Measurements from ENCODE around the gene TOLLIP.
"Not testable (repeated sequence)": the region's sequence is repeated elsewhere in the genome, so short reads cannot be mapped to it uniquely, and the experiment has no call there.

The TOLLIP gene

DNA sequence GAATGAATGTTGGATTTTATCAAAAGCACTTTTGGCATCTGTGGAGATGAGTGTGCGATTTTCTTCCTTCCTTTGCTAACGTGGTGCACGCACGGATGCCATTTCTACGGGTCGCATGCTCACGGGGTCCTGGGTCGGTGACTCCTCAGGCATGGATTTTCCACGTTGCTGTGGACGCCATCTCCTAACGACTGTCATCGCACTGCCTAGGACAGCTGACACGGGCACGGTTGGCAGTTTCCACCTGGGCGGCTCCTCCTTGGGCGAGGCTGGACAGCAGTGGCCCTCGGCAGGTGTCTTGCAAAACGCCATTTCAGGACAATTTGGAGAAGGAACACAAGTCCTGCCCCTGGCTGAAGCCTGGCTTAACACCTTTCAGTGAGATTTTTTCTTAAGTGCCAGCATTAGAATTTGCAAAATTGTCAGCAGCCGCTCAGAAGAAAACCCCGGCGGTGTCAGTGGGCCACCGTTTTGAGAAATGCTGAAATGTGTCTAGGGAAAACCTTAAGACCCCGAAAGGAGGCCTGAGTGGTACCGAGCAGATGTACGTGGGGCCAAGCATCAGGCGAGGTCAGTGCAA lies 34.7 kb upstream of the TOLLIP start:
- DNase-seq (ENCODE audit: low read depth in 2 of 3, low spot score in 2 of 3) = no peak

DNA sequence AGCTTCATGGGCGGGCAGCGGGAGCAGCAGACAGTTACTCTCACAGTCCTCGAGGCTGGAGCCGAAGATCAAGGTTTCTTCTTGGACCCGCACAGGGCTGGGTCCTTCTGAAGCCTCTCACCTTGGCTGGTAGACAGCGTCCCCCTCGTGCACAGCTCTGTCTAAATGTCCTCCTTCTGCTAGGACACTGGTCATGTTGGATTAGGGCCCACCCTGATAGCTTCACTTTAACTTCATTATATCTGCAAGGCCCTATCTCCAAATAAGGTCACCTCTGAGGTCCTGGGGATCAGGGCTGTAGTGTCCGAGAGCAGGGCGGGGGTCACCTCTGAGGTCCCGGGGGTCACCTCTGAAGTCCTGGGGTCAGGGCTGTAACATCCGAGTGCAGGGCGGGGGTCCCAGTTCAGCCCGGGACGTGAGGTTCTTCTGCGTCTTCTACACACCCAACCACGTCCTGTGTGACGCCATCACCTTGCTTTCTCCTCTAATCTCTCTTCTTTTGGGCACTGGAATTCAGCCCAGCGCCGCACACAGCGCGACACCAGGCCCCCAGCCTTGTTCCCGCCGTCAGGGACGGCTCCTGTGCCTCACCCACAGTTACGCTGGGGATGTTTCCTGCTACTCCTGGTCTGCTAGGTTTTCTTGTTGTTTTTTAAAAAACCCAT lies 34.1 kb upstream of the TOLLIP start:
- DNase-seq (ENCODE audit: low read depth in 2 of 3, low spot score in 2 of 3) = no peak

DNA sequence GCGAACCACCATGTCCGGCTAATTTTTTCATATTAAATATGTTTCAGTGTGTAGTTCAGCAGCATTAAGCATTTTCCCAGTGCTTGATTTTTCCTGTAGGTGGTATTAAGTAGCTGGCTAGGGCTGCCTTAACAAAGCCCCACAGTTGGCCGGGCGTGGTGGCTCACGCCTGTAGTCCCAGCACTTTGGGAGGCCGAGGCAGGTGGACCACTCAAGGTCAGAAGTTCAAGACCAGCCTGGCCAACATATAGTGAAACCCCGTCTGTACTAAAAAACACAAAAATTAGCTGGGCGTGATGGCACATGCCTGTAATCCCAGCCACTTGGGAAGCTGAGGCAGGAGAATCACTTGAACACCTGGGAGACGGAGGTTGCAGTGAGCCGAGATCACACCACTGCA lies 33.5 kb upstream of the TOLLIP start:
- no peak for DNase-seq (ENCODE audit: low read depth in 2 of 3, low spot score in 2 of 3)

DNA sequence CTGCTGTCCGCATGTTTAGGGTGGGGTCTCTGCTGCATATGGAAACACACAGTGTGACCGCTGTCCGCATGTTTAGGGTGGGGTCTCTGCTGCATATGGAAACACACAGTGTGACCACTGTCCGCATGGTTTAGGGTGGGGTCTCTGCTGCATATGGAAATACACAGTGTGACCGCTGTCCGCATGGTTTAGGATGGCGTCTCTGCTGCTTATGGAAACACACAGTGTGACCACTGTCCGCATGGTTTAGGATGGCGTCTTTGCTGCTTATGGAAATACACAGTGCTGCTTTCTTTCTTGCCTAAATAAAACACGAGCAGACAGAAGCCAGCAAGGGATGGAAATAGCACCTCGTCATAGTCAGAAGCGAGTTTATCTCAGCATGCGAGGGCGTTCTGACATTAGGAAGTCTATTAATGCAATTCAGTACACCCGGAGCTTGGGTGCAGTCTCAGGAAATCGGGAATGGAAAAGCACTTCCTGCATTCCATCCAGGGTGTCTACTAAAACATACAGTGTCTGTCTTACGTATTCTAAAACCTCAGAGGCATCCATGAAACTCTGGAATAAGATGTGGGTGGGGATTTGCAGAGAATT lies 32.6 kb upstream of the TOLLIP start:
- DNase-seq (ENCODE audit: low read depth in 2 of 3, low spot score in 2 of 3) = no peak

DNA sequence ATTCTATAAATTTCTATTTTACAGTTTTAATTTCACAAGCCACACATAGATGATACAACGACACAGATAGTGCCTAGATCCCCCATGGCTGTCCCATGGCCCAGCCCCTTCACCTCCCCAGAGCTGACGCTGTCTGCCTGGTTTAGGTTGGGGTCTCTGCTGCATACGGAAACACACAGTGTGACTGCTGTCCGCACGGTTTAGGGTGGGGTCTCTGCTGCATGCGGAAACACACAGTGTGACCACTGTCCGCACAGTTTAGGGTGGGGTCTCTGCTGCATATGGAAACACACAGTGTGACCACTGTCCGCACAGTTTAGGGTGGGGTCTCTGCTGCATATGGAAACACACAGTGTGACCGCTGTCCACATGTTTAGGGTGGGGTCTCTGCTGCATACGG lies 31.8 kb upstream of the TOLLIP start:
- DNase-seq (ENCODE audit: low read depth in 2 of 3, low spot score in 2 of 3) = not testable (repeated sequence)

DNA sequence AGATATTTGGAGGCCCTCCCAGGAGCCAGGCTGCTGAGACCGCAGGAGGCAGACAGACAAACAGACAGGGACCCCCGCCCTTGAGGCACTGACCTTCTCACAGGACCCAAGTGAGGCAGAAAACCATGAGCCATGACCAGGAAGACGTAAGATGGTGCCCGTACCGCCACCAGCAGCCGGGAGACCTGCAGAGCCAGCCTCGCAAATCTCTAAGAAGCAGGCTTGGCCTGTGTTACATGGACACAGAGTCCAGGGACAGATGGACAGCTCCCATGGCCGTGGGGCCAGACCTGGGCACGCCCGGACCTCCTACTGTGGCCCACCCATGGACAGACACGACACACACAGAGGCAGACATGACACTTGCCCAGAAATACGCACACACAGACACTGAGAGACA lies 30.7 kb upstream of the TOLLIP start:
- DNase-seq (ENCODE audit: low read depth in 2 of 3, low spot score in 2 of 3) = no peak

DNA sequence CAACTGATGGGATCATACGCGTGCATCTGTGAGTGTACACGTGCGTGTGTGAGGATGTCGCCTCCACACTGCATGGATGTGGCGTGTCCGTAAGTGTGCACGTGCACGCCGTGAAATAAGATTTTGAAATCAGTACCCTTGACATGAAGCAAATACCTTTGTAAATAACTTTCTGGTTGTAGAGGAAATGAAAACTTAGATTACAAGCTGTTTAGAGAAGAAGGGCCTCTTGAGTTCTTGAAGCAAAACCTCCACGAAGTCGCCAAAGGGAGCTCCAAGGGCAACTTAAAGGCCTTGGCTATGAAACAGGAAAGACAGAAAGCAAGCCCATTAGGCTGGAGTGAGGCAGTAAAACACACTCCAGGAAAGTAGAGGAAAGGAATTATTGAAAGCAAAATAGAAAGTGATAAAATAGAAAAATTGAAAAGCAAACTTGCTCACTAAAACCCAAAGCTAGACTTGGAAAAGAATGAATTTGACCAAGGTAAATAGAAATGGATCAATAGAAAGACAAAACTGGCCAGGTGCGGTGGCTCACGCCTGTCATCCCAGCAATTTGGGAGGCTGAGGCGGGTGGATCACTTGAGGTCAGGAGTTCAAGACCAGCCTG lies 29.7 kb upstream of the TOLLIP start:
- no peak for DNase-seq (ENCODE audit: low read depth in 2 of 3, low spot score in 2 of 3)

DNA sequence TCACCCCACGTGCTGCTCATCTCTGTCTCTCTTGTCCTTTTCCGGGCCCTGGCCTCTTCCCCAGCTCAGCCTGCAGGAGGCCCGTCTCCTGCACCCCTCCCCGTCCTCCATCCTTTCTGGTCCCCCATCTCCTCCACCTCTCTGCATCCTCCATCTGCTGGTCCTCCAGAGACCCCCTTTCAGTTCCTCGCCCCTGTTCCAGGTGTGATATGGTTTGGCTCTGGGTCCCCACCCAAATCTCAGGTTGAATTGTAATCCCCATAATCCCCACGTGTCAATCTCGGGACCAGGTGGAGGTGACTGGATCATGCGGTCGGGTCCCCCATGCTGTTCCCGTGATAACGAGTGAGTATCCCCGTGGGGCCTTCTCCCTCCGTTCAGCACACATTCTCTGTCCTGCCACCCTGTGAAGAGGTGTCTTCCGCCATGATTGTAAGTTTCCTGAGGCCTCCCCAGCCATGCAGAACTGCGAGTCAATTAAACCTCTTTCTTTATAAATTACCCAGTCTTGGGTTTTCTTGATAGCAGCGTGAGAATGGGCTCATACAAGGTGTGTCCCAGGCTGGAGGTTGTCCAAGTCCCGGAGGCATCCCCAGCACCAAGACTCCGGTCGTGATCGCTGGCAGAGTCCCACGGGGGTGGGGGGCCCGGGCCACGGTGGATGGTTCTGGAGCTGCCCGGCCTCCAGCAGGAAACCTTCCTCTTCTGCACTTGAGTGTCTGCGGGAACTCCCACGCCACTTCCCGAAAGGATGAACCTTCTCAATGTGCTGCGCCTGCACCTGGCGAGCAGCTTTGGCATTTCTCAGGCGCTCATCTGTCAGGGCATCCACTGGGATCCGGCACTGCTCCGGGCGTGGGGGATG lies 29.0 kb upstream of the TOLLIP start:
- no peak for DNase-seq (ENCODE audit: low read depth in 2 of 3, low spot score in 2 of 3)

DNA sequence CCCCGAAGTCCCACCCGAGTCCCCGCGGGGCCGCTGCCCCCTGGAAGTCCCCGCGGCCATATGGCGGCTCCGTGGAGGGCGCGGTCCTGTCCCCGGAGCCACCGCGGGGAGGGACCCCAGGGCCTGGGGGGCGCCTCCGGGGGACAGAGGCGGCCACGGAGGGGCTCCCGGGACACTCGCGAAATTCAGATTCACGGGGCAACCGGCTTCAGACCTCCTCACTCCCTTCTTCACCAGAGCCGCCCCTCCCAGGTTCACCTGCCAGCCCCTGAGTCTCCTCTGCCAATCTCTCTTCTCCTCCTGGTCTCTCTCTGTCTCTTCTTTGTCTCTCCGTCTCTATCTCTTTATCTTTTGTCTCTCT lies 28.2 kb upstream of the TOLLIP start:
- no peak for DNase-seq (ENCODE audit: low read depth in 2 of 3, low spot score in 2 of 3)

DNA sequence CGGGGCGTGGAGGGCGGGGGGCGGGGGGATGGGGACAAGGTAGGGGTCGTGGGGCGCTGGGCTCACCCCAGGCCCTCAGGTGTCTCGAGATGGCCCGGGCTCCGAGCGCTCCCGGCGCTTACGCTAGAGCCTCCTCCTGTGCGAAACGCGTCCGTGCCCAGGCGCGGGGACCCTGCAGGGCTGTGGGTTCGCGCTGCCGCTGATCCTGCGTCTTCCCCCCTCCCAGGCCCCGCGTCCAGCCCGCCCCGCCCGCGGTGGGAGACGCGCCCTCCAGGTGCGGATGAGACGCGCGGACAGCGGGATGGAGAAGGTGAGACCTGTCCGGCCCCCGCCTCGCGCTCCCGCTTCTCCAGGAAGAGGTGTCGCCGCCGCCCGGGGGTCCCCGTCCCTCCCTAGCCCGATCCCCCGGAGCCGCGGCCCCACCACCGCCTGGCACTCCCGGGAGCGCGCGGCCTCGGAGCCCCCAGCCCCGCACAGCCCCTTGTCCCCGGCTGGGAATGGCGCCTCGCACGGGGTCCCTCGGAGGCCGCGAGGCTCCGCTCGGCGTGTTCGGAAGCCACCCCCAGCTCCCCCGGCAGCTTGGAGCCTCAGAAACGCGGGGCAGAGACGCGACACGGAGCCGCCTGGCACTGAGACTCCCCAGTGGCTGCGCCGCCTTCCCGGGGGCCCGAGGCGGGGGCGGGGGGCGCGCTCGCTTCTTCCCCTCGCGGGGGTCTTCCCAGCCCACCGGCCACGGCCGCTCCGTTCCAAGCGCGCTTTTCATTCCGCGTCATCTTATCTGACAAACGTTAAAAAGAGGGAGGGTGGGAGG lies 27.6 kb upstream of the TOLLIP start:
- no peak for DNase-seq (ENCODE audit: low read depth in 2 of 3, low spot score in 2 of 3)

DNA sequence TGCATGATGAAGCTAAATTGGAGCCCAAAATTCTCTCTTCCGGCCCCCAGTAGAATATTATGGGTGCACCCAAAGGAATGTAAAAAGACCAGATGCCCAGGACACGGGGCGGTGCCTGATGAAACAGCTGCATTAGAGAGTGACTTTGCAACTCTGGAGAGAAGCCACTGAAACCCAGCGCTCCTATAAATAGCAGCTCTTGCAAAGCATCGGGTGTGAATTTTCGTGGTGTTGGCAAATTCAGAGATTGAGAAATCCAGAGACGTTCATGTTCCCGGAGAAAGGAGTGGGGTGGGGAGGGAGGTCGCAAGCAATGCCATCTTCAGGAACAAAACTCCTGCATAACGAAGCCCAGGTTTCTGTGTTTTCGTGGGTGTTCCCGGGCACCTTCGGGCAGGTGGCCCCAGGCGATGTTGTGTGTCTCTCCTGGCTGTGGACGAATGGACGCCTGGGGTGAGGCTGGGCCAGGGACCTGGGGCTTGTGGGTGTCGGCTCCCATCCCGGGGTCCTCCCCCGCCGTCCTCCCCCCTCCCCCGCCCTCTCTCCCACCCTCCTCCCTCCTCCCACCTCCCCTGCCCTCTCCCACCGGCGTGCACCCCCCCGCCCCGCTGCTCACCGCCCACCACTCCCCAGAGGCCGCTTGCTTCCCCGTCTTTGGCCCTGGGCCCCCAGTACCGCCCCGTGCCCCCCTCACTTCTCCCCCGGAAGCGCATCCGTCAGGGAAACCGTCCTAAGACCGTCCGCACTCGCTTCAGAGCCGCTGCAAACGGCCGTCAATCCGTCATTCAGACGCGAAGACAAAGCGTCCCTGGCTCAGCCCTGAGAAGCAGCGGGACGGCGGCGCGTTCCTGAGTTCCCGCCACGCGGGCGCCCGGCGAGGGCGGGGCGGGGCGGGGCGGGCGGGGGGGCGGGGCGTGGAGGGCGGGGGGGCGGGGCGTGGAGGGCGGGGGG lies 26.7 kb upstream of the TOLLIP start:
- DNase-seq (ENCODE audit: low read depth in 2 of 3, low spot score in 2 of 3) = peak in 1 of 3 experiments; percentile 31

DNA sequence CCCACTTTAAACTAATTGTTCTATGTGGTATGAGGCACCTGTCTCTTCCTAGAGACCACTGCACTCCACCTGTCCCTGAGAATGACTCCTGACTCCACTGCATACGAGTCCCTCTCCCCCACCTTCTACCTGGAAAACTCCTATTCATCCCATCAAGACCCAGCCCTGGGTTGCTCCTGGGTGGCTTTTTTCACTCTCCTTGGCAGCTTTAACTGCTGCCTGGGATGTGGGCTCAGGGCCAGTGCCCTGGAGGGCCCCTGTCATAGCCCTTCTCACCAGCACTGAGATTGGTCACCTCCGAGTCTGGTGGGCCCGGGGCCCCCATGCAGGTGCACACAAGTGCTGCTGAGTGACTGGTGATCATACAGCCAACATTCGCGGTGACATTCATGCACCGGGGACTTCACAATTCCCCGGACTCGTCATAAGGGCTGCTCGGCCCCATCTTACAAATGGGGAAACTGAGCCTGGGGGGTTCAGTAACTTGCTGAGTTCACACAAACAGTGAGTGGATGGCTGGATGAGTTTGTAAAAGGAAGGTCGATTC lies 25.9 kb upstream of the TOLLIP start:
- DNase-seq (ENCODE audit: low read depth in 2 of 3, low spot score in 2 of 3) = no peak

DNA sequence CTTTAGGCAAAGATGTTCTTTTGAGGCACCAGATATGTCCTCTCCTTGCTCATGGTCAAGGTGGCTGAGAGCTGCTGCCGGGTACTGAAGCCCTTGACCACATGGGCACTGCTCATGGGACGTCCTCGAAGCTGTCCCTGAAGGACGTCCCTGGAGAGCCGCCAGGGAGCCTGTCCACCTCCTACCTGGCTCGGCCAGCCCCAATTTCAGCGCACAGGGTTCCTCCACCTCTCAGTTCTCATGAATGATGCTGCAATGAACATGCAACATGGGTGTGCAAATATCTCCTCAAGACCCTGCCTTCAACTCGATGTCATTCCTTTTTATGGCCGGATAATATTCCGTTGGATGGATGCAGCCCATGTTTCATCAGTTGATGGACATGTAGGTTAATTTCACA lies 24.4 kb upstream of the TOLLIP start:
- DNase-seq (ENCODE audit: low read depth in 2 of 3, low spot score in 2 of 3) = no peak

DNA sequence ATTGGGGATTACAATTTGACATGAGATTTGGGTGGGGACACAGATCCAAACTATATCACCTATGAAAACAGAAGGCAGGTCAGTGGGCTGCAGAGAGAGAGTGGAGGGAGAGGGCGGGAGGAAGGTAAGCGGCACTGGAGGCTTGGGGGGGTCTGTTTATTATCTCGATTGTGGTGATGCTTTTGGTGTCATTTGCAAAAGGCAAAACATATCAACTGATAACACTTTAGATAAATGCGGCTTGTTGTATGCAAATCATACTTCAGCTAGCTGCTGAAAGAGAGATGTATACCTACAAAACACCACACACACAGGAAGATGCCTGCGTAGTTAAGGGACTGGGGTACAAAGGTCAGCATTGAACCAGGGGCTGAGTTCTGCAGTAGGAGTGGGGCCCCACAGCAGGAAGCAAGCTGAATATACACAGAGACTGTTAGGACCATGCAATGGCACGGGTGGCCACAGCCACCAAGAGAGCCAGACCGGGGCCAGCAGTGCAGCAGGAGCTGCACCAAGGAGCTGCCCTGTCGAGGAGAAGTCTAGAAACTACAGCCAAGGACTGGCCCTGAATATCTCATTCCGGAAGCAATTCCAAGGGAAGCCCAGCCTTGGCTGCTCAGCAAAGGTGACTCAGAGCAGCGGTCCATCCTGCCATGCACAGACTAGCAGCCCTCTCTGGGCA lies 23.8 kb upstream of the TOLLIP start:
- no peak for DNase-seq (ENCODE audit: low read depth in 2 of 3, low spot score in 2 of 3)

DNA sequence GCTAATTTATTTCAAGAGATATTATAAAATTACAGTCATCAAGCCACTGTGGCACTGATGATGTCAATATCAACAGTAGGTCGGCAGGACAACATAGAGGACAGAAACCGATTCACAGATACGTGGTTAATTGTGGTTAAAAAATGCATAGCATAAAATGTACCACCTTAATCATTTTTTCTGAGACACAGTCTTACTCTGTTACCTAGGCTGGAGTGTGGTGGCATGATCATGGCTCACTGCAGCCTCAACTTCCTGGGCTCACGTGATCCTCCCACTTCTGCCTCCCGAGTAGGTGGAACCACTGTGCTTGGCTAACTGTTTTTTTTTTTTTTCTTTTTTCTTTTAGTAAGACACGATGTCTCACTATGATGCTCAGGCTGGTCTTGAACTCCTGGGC lies 21.0 kb upstream of the TOLLIP start:
- DNase-seq (ENCODE audit: low read depth in 2 of 3, low spot score in 2 of 3) = no peak

DNA sequence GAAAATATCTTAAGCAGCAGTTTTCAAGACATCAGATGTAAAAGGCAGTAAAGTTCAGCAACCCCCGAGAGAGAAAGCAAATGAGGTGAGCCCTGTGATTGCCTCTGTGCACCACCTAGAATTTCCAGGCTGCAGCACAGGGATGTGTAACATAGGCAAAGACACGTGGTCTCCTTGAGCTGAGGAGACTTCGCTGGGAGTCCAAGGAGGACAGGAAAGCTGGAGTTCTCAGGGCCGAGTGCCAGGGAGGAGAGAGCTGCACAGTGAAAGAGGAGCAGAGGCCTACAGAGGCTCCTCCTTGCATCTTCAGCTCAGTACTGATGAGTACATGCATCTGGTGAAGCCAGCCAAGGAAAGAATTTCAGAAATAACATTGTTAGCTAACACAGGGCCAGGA lies 17.6 kb upstream of the TOLLIP start:
- DNase-seq (ENCODE audit: low read depth in 2 of 3, low spot score in 2 of 3) = no peak

DNA sequence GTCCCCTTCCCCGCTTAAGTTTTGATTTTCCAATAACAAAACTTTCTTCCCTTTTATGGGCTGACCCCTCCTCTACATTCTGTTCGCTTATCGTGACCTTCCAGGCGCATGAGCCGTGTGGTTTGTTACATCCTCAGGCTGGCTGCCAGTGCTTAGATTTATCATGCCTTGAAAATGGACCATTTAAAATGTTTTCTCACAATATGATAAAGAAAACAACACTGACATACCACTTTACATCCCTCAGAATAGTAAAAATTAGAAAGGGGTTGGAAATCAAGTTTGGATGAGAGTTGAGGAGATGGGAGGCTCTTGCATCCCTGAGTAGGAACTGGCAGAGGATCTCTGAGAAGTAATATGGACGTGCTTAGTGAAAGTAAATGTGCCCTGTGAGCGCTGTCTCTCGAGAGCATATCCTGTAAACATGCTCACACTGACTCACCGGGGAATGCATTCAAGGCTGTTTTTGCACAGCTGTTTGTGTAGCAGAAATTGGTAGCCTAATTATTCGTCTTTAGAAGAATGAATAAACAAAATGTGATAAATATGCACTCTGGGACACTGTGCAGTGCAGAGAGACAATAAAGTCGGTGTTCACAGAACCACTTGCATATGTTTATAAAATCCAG lies 17.1 kb upstream of the TOLLIP start:
- DNase-seq (ENCODE audit: low read depth in 2 of 3, low spot score in 2 of 3) = no peak

DNA sequence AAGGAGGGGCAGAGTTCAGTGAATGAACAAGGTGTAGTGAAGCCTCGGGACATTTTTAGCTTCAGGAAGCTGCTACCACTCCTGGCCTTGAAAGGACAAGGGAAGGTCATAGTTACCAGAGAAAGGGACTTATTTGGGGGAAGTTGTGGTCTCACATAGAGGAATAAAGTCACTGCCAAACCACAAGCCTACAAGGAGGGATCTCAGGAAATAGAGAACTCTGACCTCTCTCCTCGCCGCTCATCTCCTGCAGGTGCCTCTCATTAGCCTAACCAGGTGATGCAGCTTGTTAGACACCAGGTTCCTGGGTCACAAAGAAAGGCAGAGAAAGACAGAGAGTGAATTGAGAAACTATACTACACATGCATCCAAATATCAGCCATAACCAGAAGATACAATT lies 14.3 kb upstream of the TOLLIP start:
- no peak for DNase-seq (ENCODE audit: low read depth in 2 of 3, low spot score in 2 of 3)
